H1 (cell line): ENCODE results near the gene NT5C1A. TPM values are rescaled to one million over a fixed set of nuclear protein-coding genes. Genes with fewer than 3 reads are reported as not detected.

ENCODE experiments used
- CTCF ChIA-PET: fragments of 300-600 bp; sonication (Branson Sonifier 250); formaldehyde crosslinking; loops from one replicate; lab custom pipeline; 2021; ENCODE audit not compliant: partially characterized antibody; lab: Charles Lee
- POLR2A ChIA-PET: fragments of 300-600 bp; sonication (Branson Sonifier 250); formaldehyde crosslinking; loops from one replicate; lab custom pipeline; 2021; ENCODE audit warnings: inconsistent platforms; ENCODE audit not compliant: partially characterized antibody; lab: Charles Lee
- DNase-seq, 2 experiments: peaks; one replicate each; pipeline versions ENCODE4 v3.0.0 to v3.0.0-alpha.2; 2010 to 2022; ENCODE audit warnings: low spot score in 2 of 2, low read depth in 1 of 2, mixed read lengths in 1 of 2
- FAIRE-seq: peaks from 2 replicates; lab custom pipeline; 2011; peaks lifted over from hg19 to GRCh38; lab: Jason Lieb, UNC
- H2AFZ ChIP-seq: 2 replicates; pipeline ENCODE4 v1.8.1; 2012; ENCODE audit warnings: low read length, inconsistent platforms
- H2AK5ac ChIP-seq: 2 replicates; pipeline ENCODE4 v1.6.1; 2013; ENCODE audit warnings: low read depth, low read length
- H2BK120ac ChIP-seq: replicated peaks from 2 replicates; pipeline ENCODE3; 2013; ENCODE audit warnings: low read depth, low read length, inconsistent platforms
- H2BK12ac ChIP-seq: 2 replicates; pipeline ENCODE4 v1.6.1; 2013; ENCODE audit warnings: low read depth, low read length
- H2BK15ac ChIP-seq: 2 replicates; pipeline ENCODE4 v1.6.1; 2013; ENCODE audit warnings: low read length
- H2BK20ac ChIP-seq: 2 replicates; pipeline ENCODE4 v1.6.1; 2013; ENCODE audit warnings: low read length
- H2BK5ac ChIP-seq: 2 replicates; pipeline ENCODE4 v1.6.1; 2013; ENCODE audit warnings: low read depth, low read length
- H3K14ac ChIP-seq: 2 replicates; pipeline ENCODE4 v1.6.1; 2013; ENCODE audit warnings: inconsistent platforms; ENCODE audit not compliant: insufficient read length
- H3K18ac ChIP-seq: 2 replicates; pipeline ENCODE4 v1.6.1; 2013; ENCODE audit warnings: low read length; ENCODE audit errors: extremely low read depth
- H3K23ac ChIP-seq: 2 replicates; pipeline ENCODE4 v1.6.1; 2013; ENCODE audit warnings: inconsistent platforms; ENCODE audit not compliant: insufficient read length
- H3K23me2 ChIP-seq: 2 replicates; pipeline ENCODE4 v1.6.1; 2013; ENCODE audit warnings: low read depth, low read length
- H3K27ac ChIP-seq: 2 replicates; pipeline ENCODE4 v1.6.1; 2011; ENCODE audit warnings: low read depth, low read length, inconsistent platforms
- H3K27me3 ChIP-seq, 4 experiments: replicated peaks in 1 of 4; 1 replicate in 1 of 4; 2 replicates in 3 of 4; pipeline versions ENCODE4 v1.6.1 to v1.8.1; 2011 to 2013; ENCODE audit warnings: low read length in 3 of 4, mild to moderate bottlenecking in 3 of 4, inconsistent platforms in 2 of 4, mixed read lengths in 2 of 4, moderate library complexity in 1 of 4; ENCODE audit not compliant: control insufficient read depth in 3 of 4, insufficient read depth in 3 of 4; ENCODE audit errors: extremely low read depth in 1 of 4
- H3K36me3 ChIP-seq, 4 experiments: 2 replicates each; pipeline versions ENCODE4 v1.6.1 to v1.8.1; 2011 to 2013; ENCODE audit warnings: mild to moderate bottlenecking in 4 of 4, low read length in 3 of 4, moderate library complexity in 2 of 4, control low read depth in 1 of 4, inconsistent platforms in 1 of 4; ENCODE audit not compliant: insufficient read depth in 4 of 4, control insufficient read depth in 2 of 4
- H3K4ac ChIP-seq: replicated peaks from 2 replicates; pipeline ENCODE3; 2013; ENCODE audit warnings: low read length, low read depth, mixed read lengths, inconsistent platforms; ENCODE audit not compliant: insufficient read length
- H3K4me1 ChIP-seq, 4 experiments: replicated peaks in 1 of 4; 1 replicate in 1 of 4; 2 replicates in 3 of 4; pipeline versions ENCODE4 v1.6.1 to v1.8.1; 2011 to 2013; ENCODE audit warnings: low read length in 3 of 4, inconsistent platforms in 2 of 4, mixed read lengths in 1 of 4; ENCODE audit not compliant: insufficient read depth in 4 of 4, control insufficient read depth in 3 of 4
- H3K4me2 ChIP-seq, 2 experiments: 2 replicates each; pipeline versions ENCODE4 v1.6.1 to v1.8.1; 2011 to 2013; ENCODE audit warnings: low read depth in 2 of 2, low read length in 2 of 2, control low read depth in 1 of 2, inconsistent platforms in 1 of 2, mild to moderate bottlenecking in 1 of 2; ENCODE audit not compliant: insufficient read depth in 1 of 2
- H3K4me3 ChIP-seq, 4 experiments: fragments of 200-600, 300-600 bp in 1 of 4; sonication (generic), shearing (Covaris generic), sonication (Bioruptor Twin) in 1 of 4; 2 replicates each; pipeline versions ENCODE4 v1.5.1 to v1.8.1; 2011 to 2016; ENCODE audit warnings: low read length in 4 of 4, low read depth in 3 of 4, control low read depth in 2 of 4, inconsistent platforms in 2 of 4, mild to moderate bottlenecking in 2 of 4, mixed read lengths in 1 of 4, moderate library complexity in 1 of 4; ENCODE audit not compliant: insufficient read depth in 2 of 4; ENCODE audit errors: extremely low read depth in 1 of 4
- H3K56ac ChIP-seq: replicated peaks from 2 replicates; pipeline ENCODE3; 2013; ENCODE audit warnings: low read depth, mild to moderate bottlenecking, mixed read lengths, low read length, inconsistent platforms; ENCODE audit not compliant: insufficient read length
- H3K79me1 ChIP-seq: 2 replicates; pipeline ENCODE4 v1.6.1; 2013; ENCODE audit warnings: low read depth, low read length, control low read depth
- H3K79me2 ChIP-seq, 2 experiments: 2 replicates each; pipeline versions ENCODE4 v1.6.1 to v1.8.1; 2012 to 2013; ENCODE audit warnings: low read length in 2 of 2, mild to moderate bottlenecking in 2 of 2, inconsistent platforms in 1 of 2; ENCODE audit not compliant: insufficient read depth in 2 of 2, control insufficient read depth in 1 of 2
- H3K9ac ChIP-seq, 4 experiments: replicated peaks in 1 of 4; 1 replicate in 1 of 4; 2 replicates in 3 of 4; pipeline versions ENCODE4 v1.6.1 to v1.8.1; 2011 to 2013; ENCODE audit warnings: low read depth in 3 of 4, low read length in 3 of 4, control low read depth in 2 of 4, mild to moderate bottlenecking in 2 of 4, moderate library complexity in 2 of 4, inconsistent platforms in 1 of 4; ENCODE audit errors: extremely low read depth in 1 of 4
- H3K9me3 ChIP-seq, 2 experiments: 2 replicates each; pipeline versions ENCODE4 v1.6.1 to v1.8.1; 2012 to 2013; ENCODE audit warnings: mild to moderate bottlenecking in 2 of 2, moderate library complexity in 2 of 2, control low read depth in 1 of 2, inconsistent platforms in 1 of 2, low read depth in 1 of 2, low read length in 1 of 2, mixed read lengths in 1 of 2; ENCODE audit not compliant: insufficient read depth in 2 of 2
- H4K20me1 ChIP-seq, 2 experiments: replicated peaks in 1 of 2; 2 replicates each; pipeline versions ENCODE3 to v1.8.1; 2011 to 2013; ENCODE audit warnings: inconsistent platforms in 2 of 2, low read length in 2 of 2, mild to moderate bottlenecking in 1 of 2; ENCODE audit not compliant: insufficient read depth in 2 of 2, control insufficient read depth in 1 of 2
- H4K5ac ChIP-seq: 2 replicates; pipeline ENCODE4 v1.6.1; 2013; ENCODE audit warnings: low read length, low read depth, mixed read lengths, inconsistent platforms; ENCODE audit not compliant: insufficient read length
- H4K8ac ChIP-seq: 2 replicates; pipeline ENCODE4 v1.8.0; 2013; ENCODE audit warnings: mild to moderate bottlenecking, moderate library complexity, low read length, inconsistent platforms; ENCODE audit not compliant: insufficient read depth; ENCODE audit errors: extremely low read depth
- H4K91ac ChIP-seq: replicated peaks from 2 replicates; pipeline ENCODE3; 2013; ENCODE audit warnings: low read length, mixed read lengths, inconsistent platforms; ENCODE audit not compliant: insufficient read length
- ATF2 ChIP-seq: IDR thresholded peaks from 2 replicates; pipeline ENCODE4 v1.6.1; 2012; ENCODE audit warnings: low read length, inconsistent platforms
- ATF3 ChIP-seq: IDR thresholded peaks from 2 replicates; pipeline ENCODE4 v1.6.1; 2011; ENCODE audit warnings: low read depth, mild to moderate bottlenecking, low read length; ENCODE audit not compliant: insufficient read depth
- BACH1 ChIP-seq: IDR thresholded peaks from 2 replicates; pipeline ENCODE4 v1.6.1; 2012; ENCODE audit warnings: low read length, improper control_type of control experiment
- CHD1 ChIP-seq: IDR thresholded peaks from 2 replicates; pipeline ENCODE4 v1.6.1; 2012; ENCODE audit warnings: low read depth, low read length, improper control_type of control experiment
- CHD2 ChIP-seq: IDR thresholded peaks from 2 replicates; pipeline ENCODE4 v1.6.1; 2012; ENCODE audit warnings: low read length, improper control_type of control experiment
- CTBP2 ChIP-seq: IDR thresholded peaks from 2 replicates; pipeline ENCODE4 v1.7.0; 2011; ENCODE audit warnings: borderline replicate concordance, mild to moderate bottlenecking, moderate library complexity, mixed read lengths, low read length; ENCODE audit not compliant: insufficient read depth, insufficient read length
- GTF2F1 ChIP-seq: IDR thresholded peaks from 2 replicates; pipeline ENCODE4 v1.6.1; 2012; ENCODE audit warnings: low read depth, low read length, improper control_type of control experiment, borderline replicate concordance
- HDAC6 ChIP-seq: IDR thresholded peaks from one replicate; pipeline ENCODE4 v1.7.1; 2012; ENCODE audit warnings: low read depth, mild to moderate bottlenecking, inconsistent platforms, low read length, moderate library complexity
- NANOG ChIP-seq: IDR thresholded peaks from 2 replicates; pipeline ENCODE4 v1.6.1; 2011; ENCODE audit warnings: low read length, low read depth, mild to moderate bottlenecking, inconsistent platforms; ENCODE audit not compliant: insufficient read depth, poor library complexity, severe bottlenecking
- POLR2A ChIP-seq, 2 experiments: IDR thresholded peaks; 1 replicate in 1 of 2; 2 replicates in 1 of 2; pipeline ENCODE4 v1.6.1; 2011; ENCODE audit warnings: low read depth in 2 of 2, low read length in 2 of 2, mild to moderate bottlenecking in 2 of 2; ENCODE audit errors: control extremely low read depth in 1 of 2
- RBBP5 ChIP-seq: IDR thresholded peaks from 2 replicates; pipeline ENCODE4 v1.7.1; 2012; ENCODE audit warnings: low read depth, mild to moderate bottlenecking, inconsistent platforms, low read length, moderate library complexity, borderline replicate concordance
- WGBS, 2 experiments: shearing (Covaris generic) in 1 of 2; methylation state at CpG; one replicate each; pipeline versions ENCODE4 v1.1.6 to v1.1.7; 2013 to 2015; ENCODE audit warnings: low lambda C conversion rate in 2 of 2, mixed read lengths in 2 of 2, inconsistent platforms in 1 of 2, low coverage in 1 of 2, missing lambda C conversion rate in 1 of 2; ENCODE audit not compliant: insufficient replicate concordance in 2 of 2, insufficient coverage in 1 of 2, insufficient read length in 1 of 2; ENCODE audit errors: extremely low coverage in 1 of 2, missing lambda C conversion rate in 1 of 2; 5-methylcytosine and 5-hydroxymethylcytosine counted together
- polyA plus RNA-seq, 7 experiments: library from polyadenylated mRNA; depleted of rRNA in 3 of 7; stranded (reverse) in 5 of 7; unstranded in 2 of 7; fragments of >200 nt in 5 of 7; fragments of 200-250 nt in 2 of 7; gene quantifications; 1 replicate in 5 of 7; 2 replicates in 1 of 7; 4 replicates in 1 of 7; pipeline versions ENCODE4 v1.2.1 to v1.2.3, GENCODE V29; 2011 to 2013; ENCODE audit warnings: missing spikeins in 2 of 7, mixed read lengths in 2 of 7
- total RNA-seq: library from RNA; stranded (reverse); fragmentation: NEBNext Ultra II Directional; extraction: Animal tissue kit (Norgen Biotek cat#: 25700); gene quantifications from 2 replicates; pipeline ENCODE4 v1.2.1, GENCODE V29; 2021

NT5C1A gene
- total and polyA plus RNA-seq, 2 of the 8 experiments (the other 6 are each of a cell fraction or from before 2014, with no cell fraction given): not detected

GRCh38 chr1:39670689-39671088 lies 1.2 kb downstream of the NT5C1A start:
- Histone ChIP-seq H3K79me1 (no peaks in the 10 kb centered on the region), H2AFZ (no peak overlapping the region), H3K4me1 (peaks cover 0 to 11% (median 5%) of the 10 kb centered on the region in 4 experiments; a peak in 5 of 7 replicates), H2BK20ac (no peak overlapping the region), H3K4ac (no peak overlapping the region), H3K23me2 (peaks cover 3% of the 10 kb centered on the region; the same call in 1 of the 2 replicates), H3K4me3 (peak overlapping the region in 1 of 4 experiments; percentile 61; a peak in 1 of 8 replicates), H3K14ac (no peak overlapping the region), H3K27me3 (peaks cover 63 to 98% (median 88%) of the 10 kb centered on the region in 4 experiments), H3K56ac (no peak overlapping the region), H3K23ac (no peak overlapping the region), H2AK5ac (no peak overlapping the region), H4K91ac (no peak overlapping the region), H3K79me2 (no peaks in the 10 kb centered on the region), H3K27ac (no peak overlapping the region), H2BK5ac (no peak overlapping the region), H3K4me2 (peak overlapping the region; percentile 90; a peak in 1 of 4 replicates), H3K9ac (no peak overlapping the region), H4K8ac (no peak overlapping the region), H2BK12ac (no peak overlapping the region), H4K5ac (no peak overlapping the region), H2BK15ac (no peak overlapping the region), H3K9me3 (no peaks in the 10 kb centered on the region; a peak in 1 of 4 replicates), H3K36me3 (peaks cover 0 to 3% (median 0%) of the 10 kb centered on the region in 4 experiments; a peak in 1 of 8 replicates), H3K18ac (no peak overlapping the region), H2BK120ac (no peak overlapping the region), H4K20me1 (peaks cover 1 to 6% of the 10 kb centered on the region in 2 experiments)
- ChIA-PET POLR2A (interaction anchor here (0.8 to 3.4 kb wide), 7 partner anchors 10 to 40 kb away, joined by 3 to 15 read pairs (median 3); partner anchors contain the start of gene HPCAL4), CTCF (interaction anchor here (0.7 to 10.5 kb wide), 22 partner anchors 9 to 129 kb away, joined by 3 to 184 read pairs (median 18); partner anchors contain the start of genes HPCAL4 and PPIE)
- DNase-seq (no peak), FAIRE-seq (no peak)
- 50% methylated on average over 1 of the region's 1 CpG; no CpG with 5 or more reads in 1 of the 2 experiments for WGBS, 2 experiments
- TF ChIP-seq BACH1: no peak
- TF ChIP-seq CHD2: no peak
- TF ChIP-seq ATF2: no peak
- TF ChIP-seq HDAC6: no peak
- no peak for TF ChIP-seq GTF2F1
- no peak for TF ChIP-seq CTBP2
- TF ChIP-seq ATF3: no peak
- no peak for TF ChIP-seq CHD1
- TF ChIP-seq RBBP5: no peak
- no peak for TF ChIP-seq NANOG
- no peak for TF ChIP-seq POLR2A (IDR thresholded peaks at IDR 0.05; ENCODE audit: control extremely low read depth in 1 of 2, low read depth in 2 of 2, low read length in 2 of 2)
